ENCODE results near the gene FER.
"Not testable (repeated sequence)": the region's sequence is repeated elsewhere in the genome, so short reads cannot be mapped to it uniquely, and the experiment has no call there.

Gene FER

GRCh38 chr5:108743846-108744245, 3.9 kb upstream of the FER start:
- in situ Hi-C loops (cut with HindIII; ENCODE audit: low sequenced_read_pairs) = no loop called here

DNA sequence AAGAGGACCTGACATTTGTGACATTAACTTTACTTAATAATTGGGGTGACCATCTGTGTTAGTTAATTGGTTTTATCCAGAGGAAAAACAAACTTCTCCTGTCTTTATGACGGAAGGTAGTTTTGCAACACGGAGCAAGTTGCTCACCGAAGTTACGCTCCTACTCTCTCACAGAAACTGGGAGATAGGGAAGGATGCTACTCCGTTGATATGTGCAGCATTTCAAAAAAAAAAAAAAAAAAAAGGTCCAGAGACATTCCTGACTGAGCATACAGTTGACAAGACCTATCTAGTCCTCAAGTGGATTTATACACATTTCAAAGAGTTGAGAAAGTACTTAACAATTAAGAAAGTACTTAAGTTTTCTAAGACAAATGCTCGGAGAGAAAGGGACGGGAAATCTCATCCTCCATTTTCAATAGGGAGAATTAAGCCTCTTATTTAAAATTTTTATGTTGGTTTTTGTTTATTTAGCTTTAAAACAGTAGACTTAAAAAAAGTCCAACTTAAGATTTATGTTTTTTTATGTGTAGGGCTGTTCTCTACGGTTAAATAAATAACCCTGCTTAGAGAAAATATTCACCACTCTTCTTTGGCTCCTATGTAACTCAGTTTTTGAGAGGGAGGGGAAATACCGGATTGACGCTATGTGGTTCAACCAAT, 455 bp upstream of the FER start:
- in situ Hi-C loops (cut with HindIII; ENCODE audit: low sequenced_read_pairs) = no loop called here

DNA sequence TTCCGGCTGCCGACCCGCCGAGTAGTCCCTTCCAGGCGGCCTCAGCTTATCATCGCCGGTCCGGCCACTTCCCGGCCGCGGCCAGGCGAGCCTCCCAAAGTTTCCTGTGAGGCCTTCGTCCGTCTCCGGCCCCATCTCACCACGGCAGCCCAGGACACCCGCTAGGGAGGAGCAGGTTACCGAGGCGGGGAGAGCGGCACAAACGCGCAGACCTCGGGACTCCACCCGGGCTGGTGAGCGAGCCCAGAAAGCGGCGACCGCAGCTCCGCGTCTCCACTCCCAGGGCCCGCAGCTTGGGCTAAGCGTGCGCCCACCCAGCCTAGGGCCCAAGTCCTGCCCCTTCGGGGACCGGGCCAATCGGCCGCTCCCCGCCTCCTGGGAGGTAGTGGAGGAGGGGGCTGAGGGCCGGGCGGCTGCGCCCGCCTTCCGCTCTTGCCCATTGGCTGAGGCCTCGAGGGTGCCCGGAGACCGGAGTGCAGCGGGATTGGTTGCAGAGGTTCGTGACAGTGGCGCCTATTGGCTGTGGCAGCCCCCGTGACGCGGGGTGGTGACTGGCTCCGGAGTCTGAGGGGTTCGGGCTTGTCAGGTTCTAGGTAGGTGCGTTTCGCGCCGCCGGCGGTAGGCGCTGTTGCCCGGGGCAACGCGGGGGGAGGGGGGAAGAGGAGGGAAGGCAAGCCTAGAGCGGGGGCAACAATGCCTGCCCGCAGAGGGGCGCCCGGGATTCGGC, 867 bp downstream of the FER start:
- in situ Hi-C loops (cut with HindIII; ENCODE audit: low sequenced_read_pairs) = no loop called here

GRCh38 chr5:108749128-108749861, 1.6 kb downstream of the FER start:
- in situ Hi-C loops (cut with HindIII; ENCODE audit: low sequenced_read_pairs) = no loop called here

- in situ Hi-C loops (cut with HindIII; ENCODE audit: low sequenced_read_pairs) = no loop called here
Measured at GRCh38 chr5:108753331-108753730, 5.6 kb downstream of the FER start.

GRCh38 chr5:108753877-108754276, 6.2 kb downstream of the FER start:
- in situ Hi-C loops (cut with HindIII; ENCODE audit: low sequenced_read_pairs) = no loop called here

GRCh38 chr5:108760512-108760911, 12.8 kb downstream of the FER start:
- in situ Hi-C loops (cut with HindIII; ENCODE audit: low sequenced_read_pairs) = no loop called here

GRCh38 chr5:108762660-108763059, 15.0 kb downstream of the FER start:
- in situ Hi-C loops (cut with HindIII; ENCODE audit: low sequenced_read_pairs) = no loop called here

DNA sequence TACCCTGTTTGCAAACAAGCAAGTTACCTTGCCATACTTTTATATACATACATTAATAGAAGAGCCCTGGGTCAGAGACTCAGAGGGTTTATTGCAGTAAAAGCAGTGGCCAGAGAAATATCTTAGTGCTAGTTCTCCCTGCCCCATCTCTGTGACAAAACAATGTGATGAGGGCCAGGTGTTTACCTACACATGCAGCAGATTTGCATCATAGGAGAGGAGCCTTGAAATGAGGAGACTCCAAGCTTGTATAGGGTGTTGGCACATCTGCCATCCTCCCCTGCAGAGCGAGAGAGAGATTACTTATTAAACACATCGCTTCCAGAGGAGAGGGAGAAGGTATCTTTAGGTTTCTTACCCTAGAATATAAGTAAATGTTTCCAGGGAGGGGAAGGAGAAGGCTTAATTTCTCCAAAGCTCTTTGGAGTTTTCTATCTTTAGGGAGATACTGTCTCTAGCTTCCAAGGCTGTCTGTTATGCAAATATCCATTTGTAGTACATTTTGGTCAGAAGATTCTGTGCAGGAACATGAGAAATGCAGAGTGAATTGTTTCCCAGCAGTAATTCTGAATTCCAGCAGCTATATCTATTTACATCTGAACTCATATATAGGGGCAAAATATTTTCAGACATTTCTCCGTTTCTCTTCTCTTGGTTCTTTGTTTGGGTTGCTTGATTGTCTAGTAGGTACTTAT, 15.7 kb downstream of the FER start:
- in situ Hi-C loops (cut with HindIII; ENCODE audit: low sequenced_read_pairs) = no loop called here

DNA sequence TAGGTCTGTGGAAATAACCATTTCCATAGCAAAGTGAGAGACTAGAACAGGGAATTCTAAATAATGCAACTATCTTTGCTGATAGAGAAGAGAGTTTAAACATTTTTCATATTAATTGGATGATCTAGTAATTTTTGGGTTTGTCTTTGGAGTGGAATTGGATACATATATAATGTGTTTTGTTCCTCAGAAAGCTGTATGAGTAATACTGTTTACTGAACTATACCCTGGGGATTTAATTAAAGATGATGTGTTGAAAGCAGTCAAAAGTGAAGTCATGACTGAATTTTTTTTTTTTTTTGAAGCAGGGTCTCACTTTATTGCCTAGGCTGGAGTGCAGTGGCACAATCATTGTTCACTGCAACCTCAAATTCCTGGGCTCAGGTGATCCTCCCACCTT, 17.9 kb downstream of the FER start:
- in situ Hi-C loops (cut with HindIII; ENCODE audit: low sequenced_read_pairs) = no loop called here

- in situ Hi-C loops (cut with HindIII; ENCODE audit: low sequenced_read_pairs) = not testable (repeated sequence)
Measured at GRCh38 chr5:108766916-108767315, 19.2 kb downstream of the FER start.

- in situ Hi-C loops (cut with HindIII; ENCODE audit: low sequenced_read_pairs) = no loop called here
Measured at GRCh38 chr5:108769352-108769751, 21.7 kb downstream of the FER start.

- in situ Hi-C loops (cut with HindIII; ENCODE audit: low sequenced_read_pairs) = no loop called here
Measured at GRCh38 chr5:108772626-108773025, 24.9 kb downstream of the FER start.

DNA sequence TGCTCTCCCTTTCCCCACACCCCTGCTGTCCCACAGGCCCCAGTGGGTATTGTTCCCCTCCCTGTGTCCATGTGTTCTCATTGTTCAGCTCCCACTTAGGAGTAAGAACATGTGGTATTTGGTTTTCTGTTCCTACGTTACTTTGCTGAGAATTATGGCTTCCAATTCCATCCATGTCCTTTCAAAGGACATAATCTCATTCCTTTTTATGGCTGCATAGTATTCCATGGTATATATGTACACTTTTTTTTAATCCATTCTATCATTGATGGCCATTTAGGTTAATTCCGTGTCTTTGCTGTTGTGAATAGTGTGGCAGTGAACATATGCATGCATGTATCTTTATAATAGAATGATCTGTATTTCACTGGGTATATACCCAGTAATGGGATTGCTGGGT, 25.6 kb downstream of the FER start:
- in situ Hi-C loops (cut with HindIII; ENCODE audit: low sequenced_read_pairs) = no loop called here

GRCh38 chr5:108774079-108774478, 26.4 kb downstream of the FER start:
- in situ Hi-C loops (cut with HindIII; ENCODE audit: low sequenced_read_pairs) = not testable (repeated sequence)

GRCh38 chr5:108777582-108777981, 29.9 kb downstream of the FER start:
- in situ Hi-C loops (cut with HindIII; ENCODE audit: low sequenced_read_pairs) = not testable (repeated sequence)

DNA sequence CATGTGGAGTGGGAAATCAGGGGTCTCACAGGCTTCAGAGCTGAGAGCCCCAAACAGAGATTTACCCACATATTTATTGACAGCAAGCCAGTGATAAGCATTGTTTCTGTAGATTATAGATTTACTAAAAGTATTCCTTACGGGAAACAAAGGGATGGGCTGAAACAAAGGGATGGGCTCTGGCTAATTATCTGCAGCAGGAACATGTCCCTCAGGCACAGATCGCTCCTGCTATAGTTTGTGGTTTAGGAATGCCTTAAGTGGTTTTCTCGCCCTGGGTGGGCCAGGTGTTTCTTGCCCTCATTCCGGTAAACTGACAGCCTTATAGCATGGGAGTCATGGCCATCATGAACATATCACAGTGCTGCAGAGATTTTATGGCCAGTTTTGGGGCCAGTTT, 36.9 kb downstream of the FER start:
- in situ Hi-C loops (cut with HindIII; ENCODE audit: low sequenced_read_pairs) = not testable (repeated sequence)

DNA sequence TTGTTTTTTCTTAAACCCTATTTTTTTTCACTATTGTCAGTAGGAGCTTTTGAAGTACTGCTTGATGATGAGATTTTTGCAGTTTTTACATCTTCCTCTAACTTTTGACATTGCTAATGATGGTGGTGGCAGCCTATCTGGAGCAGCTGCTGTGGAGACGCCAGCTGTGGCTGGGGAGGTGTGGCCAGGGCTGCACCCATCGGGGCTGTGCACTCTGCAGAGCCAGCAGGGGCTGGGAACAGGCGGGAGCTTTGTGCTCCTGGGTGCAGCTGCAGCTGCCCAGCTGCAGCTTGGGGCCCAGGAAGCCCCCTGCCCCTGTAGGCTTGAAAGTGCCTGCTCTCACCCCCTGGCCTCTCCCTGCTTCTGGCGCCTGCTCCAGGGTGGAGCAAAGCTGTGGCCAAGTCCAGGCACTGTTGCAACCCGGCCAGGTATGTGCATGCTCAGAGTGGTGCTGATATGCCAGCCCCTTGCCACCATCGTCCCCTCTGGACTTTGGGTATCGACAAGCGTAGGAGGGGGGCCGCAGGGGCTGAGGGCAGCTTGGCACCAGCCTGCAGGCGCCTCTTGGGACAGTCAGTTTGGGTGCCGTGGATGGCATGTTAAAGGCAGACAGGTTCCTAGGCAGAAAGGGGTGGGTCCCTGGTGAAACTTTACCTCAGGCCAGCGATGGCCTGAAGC, 39.2 kb downstream of the FER start:
- in situ Hi-C loops (cut with HindIII; ENCODE audit: low sequenced_read_pairs) = no loop called here

DNA sequence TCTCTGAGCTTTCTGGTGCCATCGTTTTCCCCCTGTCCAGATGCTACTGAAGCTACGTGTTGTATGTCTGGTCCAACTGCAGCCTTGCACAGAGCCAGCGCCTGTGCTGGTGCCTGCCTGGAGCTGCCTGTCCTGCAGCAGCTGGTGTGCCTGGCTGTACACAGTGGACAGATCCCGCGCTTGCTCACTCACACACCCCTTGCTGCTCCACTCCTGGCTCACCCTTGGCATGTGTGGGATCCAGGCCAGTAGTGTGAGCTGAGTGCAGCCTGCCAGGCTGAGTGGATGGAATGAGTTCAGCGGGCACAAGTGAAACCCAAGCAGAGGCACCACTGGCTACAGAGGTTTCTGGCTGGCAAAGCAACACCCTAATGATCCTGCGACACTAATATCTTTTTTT, 40.4 kb downstream of the FER start:
- in situ Hi-C loops (cut with HindIII; ENCODE audit: low sequenced_read_pairs) = no loop called here

- in situ Hi-C loops (cut with HindIII; ENCODE audit: low sequenced_read_pairs) = no loop called here
Measured at GRCh38 chr5:108793207-108793606, 45.5 kb downstream of the FER start.

DNA sequence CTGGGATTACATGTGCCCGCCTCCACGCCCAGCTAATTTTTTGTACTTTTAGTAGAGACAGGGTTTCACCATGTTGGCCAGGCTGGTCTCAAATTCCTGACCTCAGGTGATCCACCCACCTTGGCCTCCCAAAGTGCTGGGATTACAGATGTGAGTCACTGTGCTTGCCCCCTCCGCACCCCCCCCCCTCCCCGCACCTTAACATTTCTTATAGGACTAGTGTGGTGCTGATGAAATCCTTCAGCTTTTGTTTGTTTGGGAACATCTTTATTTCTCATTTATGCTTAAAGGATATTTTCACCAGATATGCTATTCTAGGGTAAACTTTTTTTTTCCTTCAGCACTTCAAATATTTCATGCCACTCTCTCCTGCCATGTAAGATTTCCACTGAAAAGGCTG, 46.7 kb downstream of the FER start:
- in situ Hi-C loops (cut with HindIII; ENCODE audit: low sequenced_read_pairs) = not testable (repeated sequence)
